GM23338 (cell line): ENCODE results near the gene GTPBP1. TPM values are rescaled to one million over a fixed set of nuclear protein-coding genes. Genes with fewer than 3 reads are reported as not detected.
A peak's percentile ranks its signal among the peaks of the same experiment; 100 is the strongest.

Experiments
- ATAC-seq: fragments of 200-7000 bp; cut with Tn5 transposase; 3 replicates; pipeline ENCODE4 v1.9.1; 2020
- DNase-seq: peaks from one replicate; pipeline ENCODE4 v3.0.0-alpha.2; 2015; ENCODE audit warnings: low spot score
- H2AFZ ChIP-seq: fragments of 200-600 bp; sonication (generic); 2 replicates; pipeline ENCODE4 v1.8.0; 2016; ENCODE audit warnings: antibody characterized with exemption, mild to moderate bottlenecking, moderate library complexity
- H3F3A ChIP-seq: fragments of 200-600 bp; sonication (generic); replicated peaks from 2 replicates; pipeline ENCODE4 v1.8.0; 2017; ENCODE audit warnings: antibody characterized with exemption, mixed run types, low read depth
- H3K27ac ChIP-seq: fragments of 200-600 bp; sonication (generic); 2 replicates; pipeline ENCODE4 v1.6.1; 2016; ENCODE audit warnings: low read depth
- H3K27me3 ChIP-seq: fragments of 200-600 bp; sonication (generic); 2 replicates; pipeline ENCODE4 v1.8.0; 2016; ENCODE audit warnings: mild to moderate bottlenecking, mixed run types, moderate library complexity; ENCODE audit not compliant: insufficient read depth
- H3K36me3 ChIP-seq: fragments of 200-600 bp; sonication (generic); 2 replicates; pipeline ENCODE4 v1.8.0; 2016; ENCODE audit warnings: mild to moderate bottlenecking; ENCODE audit not compliant: insufficient read depth
- H3K4me1 ChIP-seq: fragments of 200-600 bp; sonication (generic); 2 replicates; pipeline ENCODE4 v1.8.0; 2016; ENCODE audit warnings: mild to moderate bottlenecking, moderate library complexity; ENCODE audit not compliant: insufficient read depth
- H3K4me2 ChIP-seq: fragments of 200-600 bp; sonication (generic); 2 replicates; pipeline ENCODE4 v1.7.1; 2017; ENCODE audit warnings: mixed run types
- H3K4me3 ChIP-seq: fragments of 200-600 bp; sonication (generic); 2 replicates; pipeline ENCODE4 v1.6.1; 2016; ENCODE audit warnings: mixed run types
- H3K79me2 ChIP-seq: fragments of 200-600 bp; sonication (generic); replicated peaks from 2 replicates; pipeline ENCODE4 v1.8.0; 2017; ENCODE audit warnings: mild to moderate bottlenecking; ENCODE audit not compliant: insufficient read depth
- H3K9me2 ChIP-seq: fragments of 200-600 bp; sonication (generic); 2 replicates; pipeline ENCODE4 v1.8.0; 2017; ENCODE audit not compliant: insufficient read depth
- H4K20me1 ChIP-seq: fragments of 200-600 bp; sonication (generic); replicated peaks from 2 replicates; pipeline ENCODE4 v1.8.0; 2017; ENCODE audit warnings: mild to moderate bottlenecking; ENCODE audit not compliant: insufficient read depth
- H3K27ac Mint-ChIP-seq: 2 replicates; pipeline ENCODE4 v1.8.0; 2020; ENCODE audit warnings: inconsistent platforms, mild to moderate bottlenecking, moderate library complexity, mixed read lengths
- H3K27me3 Mint-ChIP-seq: 3 replicates; pipeline ENCODE4 v1.8.0; 2022; ENCODE audit warnings: low read depth, mild to moderate bottlenecking, moderate library complexity, mixed read lengths, inconsistent platforms; ENCODE audit not compliant: insufficient read depth, poor library complexity
- H3K36me3 Mint-ChIP-seq: 3 replicates; pipeline ENCODE4 v1.8.0; 2021; ENCODE audit warnings: low read depth, mild to moderate bottlenecking, inconsistent platforms, moderate library complexity, mixed read lengths
- H3K4me1 Mint-ChIP-seq: 3 replicates; pipeline ENCODE4 v1.8.0; 2020; ENCODE audit warnings: mild to moderate bottlenecking, inconsistent platforms, mixed read lengths
- H3K4me3 Mint-ChIP-seq: 3 replicates; pipeline ENCODE4 v1.8.0; 2021; ENCODE audit warnings: moderate library complexity, mild to moderate bottlenecking, inconsistent platforms, mixed read lengths
- H3K9me3 Mint-ChIP-seq: 3 replicates; pipeline ENCODE4 v1.8.0; 2020; ENCODE audit warnings: moderate library complexity, mild to moderate bottlenecking, inconsistent platforms, mixed read lengths
- CREB1 ChIP-seq: fragments of 250-450 bp; sonication (Bioruptor Pico); IDR thresholded peaks from 2 replicates; pipeline ENCODE4 v1.5.0; 2020; ENCODE audit warnings: low read depth, mild to moderate bottlenecking, moderate library complexity
- JUNB ChIP-seq: IDR thresholded peaks from one replicate; pipeline ENCODE4 v1.6.1; 2016; ENCODE audit warnings: antibody characterized with exemption; ENCODE audit not compliant: unreplicated experiment
- NANOG ChIP-seq: IDR thresholded peaks from 2 replicates; pipeline ENCODE4 v1.6.1; 2016; ENCODE audit warnings: antibody characterized with exemption, borderline replicate concordance
- ZNF114 ChIP-seq: fragments of 250-450 bp; sonication (Bioruptor Pico); IDR thresholded peaks from 2 replicates; pipeline ENCODE4 v1.5.0; 2020; ENCODE audit warnings: mild to moderate bottlenecking, moderate library complexity
- polyA plus RNA-seq: library from polyadenylated mRNA; unstranded; fragments of >200 nt; fragmentation: Nextera tagmentation; extraction: Ambion mirVana; gene quantifications from 2 replicates; pipeline ENCODE4 v1.2.1, GENCODE V29; 2016
- small RNA-seq: library from RNA; depleted of rRNA; stranded (forward); fragments of <200 nt; gene quantifications from one replicate; pipeline ENCODE3, GENCODE V24; 2014; ENCODE audit warnings: low replicate concordance
- total RNA-seq: library from RNA; depleted of rRNA; stranded (reverse); fragments of >200 nt; shearing (Covaris generic); gene quantifications from 2 replicates; pipeline ENCODE4 v1.2.3, GENCODE V29; 2014; rRNA removed
- TF ChIP-seq, protein P1 (sequence below): IDR thresholded peaks from one replicate; pipeline ENCODE4 v1.6.1; 2018; ENCODE audit warnings: antibody characterized with exemption; ENCODE audit not compliant: unreplicated experiment
- TF ChIP-seq, protein P2 (sequence below), 2 experiments: fragments of 200-600 bp in 1 of 2; sonication (generic) in 1 of 2; conservative IDR thresholded peaks; 2 replicates each; pipeline versions ENCODE4 v1.5.1 to v1.6.1; 2016 to 2017; ENCODE audit warnings: antibody characterized with exemption in 2 of 2, low read depth in 2 of 2, mild to moderate bottlenecking in 2 of 2, moderate library complexity in 1 of 2

The GTPBP1 gene
- total and polyA plus RNA-seq, 2 experiments from 2014 or later, result 27.2 to 88.4 TPM

DNA sequence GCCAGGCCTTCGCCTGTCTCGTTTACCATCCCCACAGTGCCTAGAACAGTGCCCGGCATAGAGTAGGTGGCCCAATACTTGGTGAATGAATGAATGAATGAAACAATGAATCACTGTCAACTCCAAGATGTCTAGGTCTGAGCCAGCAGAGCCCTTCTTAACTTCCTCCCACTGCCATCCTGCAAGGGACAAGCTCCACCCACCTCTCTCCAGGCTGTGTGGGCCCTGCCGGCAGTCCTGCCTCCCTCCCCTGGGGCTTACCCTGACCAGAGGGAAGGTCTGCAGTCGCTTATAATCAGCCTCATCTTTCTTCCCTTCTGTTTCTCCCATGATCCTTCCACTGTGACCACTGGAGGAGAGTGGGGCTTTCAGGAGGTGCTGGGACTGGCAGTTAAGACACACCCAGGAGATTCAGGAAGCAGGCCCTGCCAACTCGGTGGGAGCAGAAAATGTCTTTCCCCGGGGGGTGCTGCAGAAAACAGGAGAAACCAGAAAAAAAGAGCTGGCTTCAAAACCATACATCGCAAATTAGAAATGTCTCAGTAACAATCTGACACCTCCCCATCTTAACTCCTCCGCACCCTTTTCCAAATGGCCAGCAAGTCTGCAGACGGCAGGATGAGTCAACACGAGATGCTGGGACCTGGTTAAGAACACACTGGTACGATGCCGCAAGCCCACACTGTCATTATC lies 76.8 kb downstream of the GTPBP1 start:
- no peak for TF ChIP-seq ZNF114
- TF ChIP-seq CREB1 (CRISPR knock-in tag), result no peak
- TF ChIP-seq, protein P1, sequence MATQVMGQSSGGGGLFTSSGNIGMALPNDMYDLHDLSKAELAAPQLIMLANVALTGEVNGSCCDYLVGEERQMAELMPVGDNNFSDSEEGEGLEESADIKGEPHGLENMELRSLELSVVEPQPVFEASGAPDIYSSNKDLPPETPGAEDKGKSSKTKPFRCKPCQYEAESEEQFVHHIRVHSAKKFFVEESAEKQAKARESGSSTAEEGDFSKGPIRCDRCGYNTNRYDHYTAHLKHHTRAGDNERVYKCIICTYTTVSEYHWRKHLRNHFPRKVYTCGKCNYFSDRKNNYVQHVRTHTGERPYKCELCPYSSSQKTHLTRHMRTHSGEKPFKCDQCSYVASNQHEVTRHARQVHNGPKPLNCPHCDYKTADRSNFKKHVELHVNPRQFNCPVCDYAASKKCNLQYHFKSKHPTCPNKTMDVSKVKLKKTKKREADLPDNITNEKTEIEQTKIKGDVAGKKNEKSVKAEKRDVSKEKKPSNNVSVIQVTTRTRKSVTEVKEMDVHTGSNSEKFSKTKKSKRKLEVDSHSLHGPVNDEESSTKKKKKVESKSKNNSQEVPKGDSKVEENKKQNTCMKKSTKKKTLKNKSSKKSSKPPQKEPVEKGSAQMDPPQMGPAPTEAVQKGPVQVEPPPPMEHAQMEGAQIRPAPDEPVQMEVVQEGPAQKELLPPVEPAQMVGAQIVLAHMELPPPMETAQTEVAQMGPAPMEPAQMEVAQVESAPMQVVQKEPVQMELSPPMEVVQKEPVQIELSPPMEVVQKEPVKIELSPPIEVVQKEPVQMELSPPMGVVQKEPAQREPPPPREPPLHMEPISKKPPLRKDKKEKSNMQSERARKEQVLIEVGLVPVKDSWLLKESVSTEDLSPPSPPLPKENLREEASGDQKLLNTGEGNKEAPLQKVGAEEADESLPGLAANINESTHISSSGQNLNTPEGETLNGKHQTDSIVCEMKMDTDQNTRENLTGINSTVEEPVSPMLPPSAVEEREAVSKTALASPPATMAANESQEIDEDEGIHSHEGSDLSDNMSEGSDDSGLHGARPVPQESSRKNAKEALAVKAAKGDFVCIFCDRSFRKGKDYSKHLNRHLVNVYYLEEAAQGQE, result no peak
- TF ChIP-seq, protein P2, sequence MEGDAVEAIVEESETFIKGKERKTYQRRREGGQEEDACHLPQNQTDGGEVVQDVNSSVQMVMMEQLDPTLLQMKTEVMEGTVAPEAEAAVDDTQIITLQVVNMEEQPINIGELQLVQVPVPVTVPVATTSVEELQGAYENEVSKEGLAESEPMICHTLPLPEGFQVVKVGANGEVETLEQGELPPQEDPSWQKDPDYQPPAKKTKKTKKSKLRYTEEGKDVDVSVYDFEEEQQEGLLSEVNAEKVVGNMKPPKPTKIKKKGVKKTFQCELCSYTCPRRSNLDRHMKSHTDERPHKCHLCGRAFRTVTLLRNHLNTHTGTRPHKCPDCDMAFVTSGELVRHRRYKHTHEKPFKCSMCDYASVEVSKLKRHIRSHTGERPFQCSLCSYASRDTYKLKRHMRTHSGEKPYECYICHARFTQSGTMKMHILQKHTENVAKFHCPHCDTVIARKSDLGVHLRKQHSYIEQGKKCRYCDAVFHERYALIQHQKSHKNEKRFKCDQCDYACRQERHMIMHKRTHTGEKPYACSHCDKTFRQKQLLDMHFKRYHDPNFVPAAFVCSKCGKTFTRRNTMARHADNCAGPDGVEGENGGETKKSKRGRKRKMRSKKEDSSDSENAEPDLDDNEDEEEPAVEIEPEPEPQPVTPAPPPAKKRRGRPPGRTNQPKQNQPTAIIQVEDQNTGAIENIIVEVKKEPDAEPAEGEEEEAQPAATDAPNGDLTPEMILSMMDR (conservative IDR thresholded peaks at IDR 0.05; ENCODE audit: low read depth in 2 of 2), result no peak
- TF ChIP-seq NANOG, result no peak
- TF ChIP-seq JUNB, result no peak
- Mint-ChIP-seq H3K36me3 (no peaks in the 10 kb centered on the region; the same call in 2 of the 3 replicates), H3K4me3 (no peak overlapping the region; the same call in 2 of the 3 replicates), H3K27ac (peak overlapping the region; percentile 33; the same call in 1 of the 2 replicates), H3K9me3 (no peaks in the 10 kb centered on the region), H3K4me1 (peaks cover 8% of the 10 kb centered on the region), H3K27me3 (peaks cover 2% of the 10 kb centered on the region)
- Histone ChIP-seq H3K4me1 (no peaks in the 10 kb centered on the region), H3K79me2 (no peaks in the 10 kb centered on the region), H3K4me3 (no peak overlapping the region), H3K27me3 (no peaks in the 10 kb centered on the region), H3K9me2 (no peaks in the 10 kb centered on the region), H3K36me3 (no peaks in the 10 kb centered on the region), H3K27ac (no peak overlapping the region), H2AFZ (no peak overlapping the region), H4K20me1 (no peaks in the 10 kb centered on the region; the same call in 1 of the 2 replicates), H3F3A (no peaks in the 10 kb centered on the region), H3K4me2 (no peak overlapping the region)
- ATAC-seq, result peak; percentile 88
- no peak for DNase-seq

Small RNA genes lying within 50 kb of the gene (small RNA-seq; reads per million reads assigned to genes)
- not detected for gene AL021707.8

Other genes starting within 250 kb of the GTPBP1 start
- 5.6 and 11.1 TPM in 2 replicates for gene KDELR3, start 237.8 kb upstream of the GTPBP1 start, total RNA-seq
- gene KDELR3, start 237.8 kb upstream of the GTPBP1 start, polyA plus RNA-seq, result 5.7 and 7.8 TPM in 2 replicates
- gene DDX17, start 199.6 kb upstream of the GTPBP1 start, total RNA-seq, result 452 and 603 TPM in 2 replicates
- 88.0 and 91.0 TPM in 2 replicates for gene DDX17, start 199.6 kb upstream of the GTPBP1 start, polyA plus RNA-seq
- gene DMC1, start 135.8 kb upstream of the GTPBP1 start, total RNA-seq, result 5.0 and 8.0 TPM in 2 replicates
- 13.2 and 18.5 TPM in 2 replicates for gene DMC1, start 135.8 kb upstream of the GTPBP1 start, polyA plus RNA-seq
- gene FAM227A, start 49.6 kb upstream of the GTPBP1 start, total RNA-seq, result 6.1 and 11.0 TPM in 2 replicates
- 4.3 and 5.8 TPM in 2 replicates for gene FAM227A, start 49.6 kb upstream of the GTPBP1 start, polyA plus RNA-seq
- 12.8 and 13.2 TPM in 2 replicates for gene CBY1, start 49.3 kb upstream of the GTPBP1 start, total RNA-seq
- 36.1 and 36.4 TPM in 2 replicates for gene CBY1, start 49.3 kb upstream of the GTPBP1 start, polyA plus RNA-seq
- gene TOMM22, start 24.0 kb upstream of the GTPBP1 start, total RNA-seq, result 84.0 and 87.0 TPM in 2 replicates
- gene TOMM22, start 24.0 kb upstream of the GTPBP1 start, polyA plus RNA-seq, result 125 and 131 TPM in 2 replicates
- 16.1 and 19.7 TPM in 2 replicates for gene JOSD1, start 5.0 kb upstream of the GTPBP1 start, total RNA-seq
- 4.6 and 5.5 TPM in 2 replicates for gene JOSD1, start 5.0 kb upstream of the GTPBP1 start, polyA plus RNA-seq
- 12.6 and 17.6 TPM in 2 replicates for gene SUN2, start 50.1 kb downstream of the GTPBP1 start, total RNA-seq
- gene SUN2, start 50.1 kb downstream of the GTPBP1 start, polyA plus RNA-seq, result 7.2 and 8.2 TPM in 2 replicates
- 10.0 and 11.3 TPM in 2 replicates for gene DNAL4, start 88.2 kb downstream of the GTPBP1 start, total RNA-seq
- 8.7 and 9.3 TPM in 2 replicates for gene DNAL4, start 88.2 kb downstream of the GTPBP1 start, polyA plus RNA-seq
- gene NPTXR, start 138.1 kb downstream of the GTPBP1 start, total RNA-seq, result 9.3 and 13.4 TPM in 2 replicates
- 0.75 and 0.89 TPM in 2 replicates for gene NPTXR, start 138.1 kb downstream of the GTPBP1 start, polyA plus RNA-seq
- 18.2 and 23.0 TPM in 2 replicates for gene CBX6, start 166.3 kb downstream of the GTPBP1 start, total RNA-seq
- gene CBX6, start 166.3 kb downstream of the GTPBP1 start, polyA plus RNA-seq, result 17.4 and 18.5 TPM in 2 replicates